ENCODE measurements around the gene NCAPH2.

- TF ChIP-seq CTCF (IDR thresholded peaks at IDR 0.05): no peak
- no peak for TF ChIP-seq EZH2phosphoT487 (IDR thresholded peaks at IDR 0.05)
- TF ChIP-seq EZH2 (IDR thresholded peaks at IDR 0.05): no peak
Observed at GRCh38 chr22:50463188-50463900, 44.7 kb upstream of the NCAPH2 start.

All from neural progenitor cell (in vitro differentiated cells).